Liver (tissue), 3 donors: ENCODE data around the gene CDH24.

Source experiments
- FOXA2 ChIP-seq: IDR thresholded peaks from 2 replicates; pipeline ENCODE4 v1.6.1; 2016; ENCODE audit warnings: antibody characterized with exemption
- GABPA ChIP-seq, 2 donors: IDR thresholded peaks in 1 of 2; conservative IDR thresholded peaks in 1 of 2; 2 replicates each; pipeline ENCODE4 v1.6.1; 2016; ENCODE audit warnings: antibody characterized with exemption in 2 of 2, mild to moderate bottlenecking in 1 of 2, moderate library complexity in 1 of 2
- HNF4G ChIP-seq: IDR thresholded peaks from 2 replicates; pipeline ENCODE4 v1.6.1; 2016; ENCODE audit warnings: antibody characterized with exemption
- JUND ChIP-seq, 2 donors: IDR thresholded peaks; 2 replicates each; pipeline ENCODE4 v1.6.1; 2016; ENCODE audit warnings: antibody characterized with exemption in 2 of 2
- NR2F2 ChIP-seq: IDR thresholded peaks from 2 replicates; pipeline ENCODE4 v1.6.1; 2016; ENCODE audit warnings: antibody characterized with exemption
- RAD21 ChIP-seq, 2 donors: IDR thresholded peaks; 2 replicates each; pipeline ENCODE4 v1.6.1; 2016; ENCODE audit warnings: antibody characterized with exemption in 2 of 2, mild to moderate bottlenecking in 2 of 2
- RXRA ChIP-seq, 2 donors: IDR thresholded peaks; 2 replicates each; pipeline ENCODE4 v1.6.1; 2017 to 2018; ENCODE audit warnings: antibody characterized with exemption in 2 of 2, mild to moderate bottlenecking in 1 of 2
- TAF1 ChIP-seq: conservative IDR thresholded peaks from 2 replicates; pipeline ENCODE4 v1.6.1; 2016; ENCODE audit warnings: antibody characterized with exemption, mild to moderate bottlenecking
- YY1 ChIP-seq: IDR thresholded peaks from 2 replicates; pipeline ENCODE4 v1.6.1; 2016; ENCODE audit warnings: antibody characterized with exemption, mild to moderate bottlenecking
- TF ChIP-seq, protein P1 (sequence below): fragments of 150-350 bp; IDR thresholded peaks from 2 replicates; pipeline ENCODE4 v1.5.1; 2017; ENCODE audit warnings: improper control_type of control experiment, low read depth, low read length; ENCODE audit not compliant: missing input control
- TF ChIP-seq, protein P2 (sequence below): IDR thresholded peaks from 2 replicates; pipeline ENCODE4 v1.6.1; 2016; ENCODE audit warnings: antibody characterized with exemption
- TF ChIP-seq, protein P3 (sequence below): IDR thresholded peaks from 2 replicates; pipeline ENCODE4 v1.6.1; 2016; ENCODE audit warnings: antibody characterized with exemption
- TF ChIP-seq, protein P4 (sequence below): IDR thresholded peaks from 2 replicates; pipeline ENCODE4 v1.6.1; 2016; ENCODE audit warnings: antibody characterized with exemption
- donor health status: healthy.
- donor health status: healthy.

DNA sequence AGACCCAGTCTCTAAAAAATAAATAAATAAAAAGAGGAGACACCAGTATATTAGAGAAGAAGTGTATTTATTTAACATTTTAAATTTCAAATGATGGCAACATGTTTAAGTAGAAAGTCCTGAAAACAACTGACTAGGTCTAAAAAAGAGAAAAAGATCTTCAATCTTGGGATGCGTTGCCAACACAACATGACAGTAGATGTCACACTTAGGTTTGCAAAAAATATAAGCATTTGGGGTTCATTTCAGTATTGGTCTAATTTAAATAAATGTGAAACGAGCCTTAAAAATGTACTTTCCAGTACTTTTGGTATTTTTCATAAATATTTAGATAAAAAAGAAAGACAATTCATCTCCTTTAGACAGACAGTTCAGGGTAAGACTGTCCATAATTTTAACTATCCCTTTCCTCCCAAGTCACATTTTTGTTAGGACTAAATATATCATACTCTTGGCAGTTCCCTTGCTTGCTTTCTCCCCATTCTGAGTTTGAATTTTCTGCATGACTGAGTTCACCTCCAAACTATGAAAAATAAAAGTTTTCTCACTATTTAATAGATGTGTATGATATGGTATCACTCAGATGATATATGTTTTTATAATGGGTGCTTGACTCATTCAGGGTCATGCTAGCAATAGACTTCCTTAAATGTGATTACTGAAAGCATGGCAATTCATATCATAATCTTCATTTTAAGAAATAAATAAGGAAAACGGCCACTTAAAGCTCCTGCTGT is 51.7 kb downstream of the CDH24 start:
- TF ChIP-seq, protein P1, sequence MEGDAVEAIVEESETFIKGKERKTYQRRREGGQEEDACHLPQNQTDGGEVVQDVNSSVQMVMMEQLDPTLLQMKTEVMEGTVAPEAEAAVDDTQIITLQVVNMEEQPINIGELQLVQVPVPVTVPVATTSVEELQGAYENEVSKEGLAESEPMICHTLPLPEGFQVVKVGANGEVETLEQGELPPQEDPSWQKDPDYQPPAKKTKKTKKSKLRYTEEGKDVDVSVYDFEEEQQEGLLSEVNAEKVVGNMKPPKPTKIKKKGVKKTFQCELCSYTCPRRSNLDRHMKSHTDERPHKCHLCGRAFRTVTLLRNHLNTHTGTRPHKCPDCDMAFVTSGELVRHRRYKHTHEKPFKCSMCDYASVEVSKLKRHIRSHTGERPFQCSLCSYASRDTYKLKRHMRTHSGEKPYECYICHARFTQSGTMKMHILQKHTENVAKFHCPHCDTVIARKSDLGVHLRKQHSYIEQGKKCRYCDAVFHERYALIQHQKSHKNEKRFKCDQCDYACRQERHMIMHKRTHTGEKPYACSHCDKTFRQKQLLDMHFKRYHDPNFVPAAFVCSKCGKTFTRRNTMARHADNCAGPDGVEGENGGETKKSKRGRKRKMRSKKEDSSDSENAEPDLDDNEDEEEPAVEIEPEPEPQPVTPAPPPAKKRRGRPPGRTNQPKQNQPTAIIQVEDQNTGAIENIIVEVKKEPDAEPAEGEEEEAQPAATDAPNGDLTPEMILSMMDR: no peak
- no peak for TF ChIP-seq RXRA (IDR thresholded peaks at IDR 0.05)
- TF ChIP-seq JUND (IDR thresholded peaks at IDR 0.05): no peak
- TF ChIP-seq, protein P2, sequence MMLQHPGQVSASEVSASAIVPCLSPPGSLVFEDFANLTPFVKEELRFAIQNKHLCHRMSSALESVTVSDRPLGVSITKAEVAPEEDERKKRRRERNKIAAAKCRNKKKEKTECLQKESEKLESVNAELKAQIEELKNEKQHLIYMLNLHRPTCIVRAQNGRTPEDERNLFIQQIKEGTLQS: no peak
- TF ChIP-seq GABPA (IDR thresholded peaks at IDR 0.05 in 1 of 2, conservative IDR thresholded peaks at IDR 0.05 in 1 of 2): no peak
- TF ChIP-seq, protein P3, sequence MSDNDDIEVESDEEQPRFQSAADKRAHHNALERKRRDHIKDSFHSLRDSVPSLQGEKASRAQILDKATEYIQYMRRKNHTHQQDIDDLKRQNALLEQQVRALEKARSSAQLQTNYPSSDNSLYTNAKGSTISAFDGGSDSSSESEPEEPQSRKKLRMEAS: no peak
- no peak for TF ChIP-seq YY1
- TF ChIP-seq, protein P4, sequence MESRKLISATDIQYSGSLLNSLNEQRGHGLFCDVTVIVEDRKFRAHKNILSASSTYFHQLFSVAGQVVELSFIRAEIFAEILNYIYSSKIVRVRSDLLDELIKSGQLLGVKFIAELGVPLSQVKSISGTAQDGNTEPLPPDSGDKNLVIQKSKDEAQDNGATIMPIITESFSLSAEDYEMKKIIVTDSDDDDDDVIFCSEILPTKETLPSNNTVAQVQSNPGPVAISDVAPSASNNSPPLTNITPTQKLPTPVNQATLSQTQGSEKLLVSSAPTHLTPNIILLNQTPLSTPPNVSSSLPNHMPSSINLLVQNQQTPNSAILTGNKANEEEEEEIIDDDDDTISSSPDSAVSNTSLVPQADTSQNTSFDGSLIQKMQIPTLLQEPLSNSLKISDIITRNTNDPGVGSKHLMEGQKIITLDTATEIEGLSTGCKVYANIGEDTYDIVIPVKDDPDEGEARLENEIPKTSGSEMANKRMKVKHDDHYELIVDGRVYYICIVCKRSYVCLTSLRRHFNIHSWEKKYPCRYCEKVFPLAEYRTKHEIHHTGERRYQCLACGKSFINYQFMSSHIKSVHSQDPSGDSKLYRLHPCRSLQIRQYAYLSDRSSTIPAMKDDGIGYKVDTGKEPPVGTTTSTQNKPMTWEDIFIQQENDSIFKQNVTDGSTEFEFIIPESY: no peak
- no peak for TF ChIP-seq NR2F2
- TF ChIP-seq TAF1: no peak
- no peak for TF ChIP-seq FOXA2
- TF ChIP-seq RAD21 (IDR thresholded peaks at IDR 0.05): no peak
- no peak for TF ChIP-seq HNF4G
